K562 (cell line): Measurements from ENCODE around the gene EIF3I. TPM values are rescaled to one million over a fixed set of nuclear protein-coding genes. Genes with fewer than 3 reads are reported as not detected.
A peak's percentile ranks its signal among the peaks of the same experiment; 100 is the strongest.

ENCODE experiments used
- BDP1 ChIP-seq: IDR thresholded peaks from 3 replicates; pipeline ENCODE4 v1.6.1; 2011; ENCODE audit not compliant: insufficient read length, insufficient read depth
- CBFB ChIP-seq: sonication (generic); formaldehyde crosslinking; IDR thresholded peaks from 2 replicates; pipeline ENCODE4 v1.4.0; 2020; ENCODE audit warnings: mild to moderate bottlenecking, missing genetic modification reagents
- CEBPB ChIP-seq: fragments of 450-650 bp; IDR thresholded peaks from 2 replicates; pipeline ENCODE4 v1.6.1; 2016; ENCODE audit warnings: missing genetic modification characterization, missing compliant biosample characterization
- ETV5 ChIP-seq: sonication (generic); formaldehyde crosslinking; IDR thresholded peaks from 2 replicates; pipeline ENCODE4 v1.4.0; 2020; ENCODE audit warnings: low read depth, mild to moderate bottlenecking, missing genetic modification reagents
- FOXA3 ChIP-seq, 2 experiments: fragments of 450-650 bp in 1 of 2; sonication (generic) in 1 of 2; formaldehyde crosslinking; IDR thresholded peaks in 1 of 2; conservative IDR thresholded peaks in 1 of 2; 2 replicates each; pipeline versions ENCODE4 v1.4.0 to v1.8.0; 2020 to 2022; ENCODE audit warnings: mild to moderate bottlenecking in 2 of 2, missing genetic modification reagents in 1 of 2
- FOXM1 ChIP-seq, 2 experiments: fragments of 450-650 bp in 1 of 2; sonication (generic) in 1 of 2; formaldehyde crosslinking in 1 of 2; IDR thresholded peaks; 2 replicates each; pipeline versions ENCODE4 v1.6.1 to v1.9.0; 2017 to 2022; ENCODE audit warnings: low read depth in 2 of 2, mild to moderate bottlenecking in 2 of 2, missing genetic modification reagents in 1 of 2, moderate library complexity in 1 of 2
- TEAD4 ChIP-seq, 2 experiments: sonication (generic) in 1 of 2; formaldehyde crosslinking in 1 of 2; IDR thresholded peaks; 2 replicates each; pipeline versions ENCODE4 v1.6.1 to v1.8.0; 2012 to 2022; ENCODE audit warnings: borderline replicate concordance in 1 of 2, inconsistent platforms in 1 of 2, low read length in 1 of 2, mild to moderate bottlenecking in 1 of 2, missing genetic modification reagents in 1 of 2
- THRA ChIP-seq: fragments of 450-650 bp; IDR thresholded peaks from 2 replicates; pipeline ENCODE4 v1.6.1; 2017; ENCODE audit warnings: mild to moderate bottlenecking, moderate library complexity
- ZNF12 ChIP-seq: sonication (generic); formaldehyde crosslinking; IDR thresholded peaks from 2 replicates; pipeline ENCODE4 v1.4.0; 2020; ENCODE audit warnings: mild to moderate bottlenecking, missing genetic modification reagents
- ZNF551 ChIP-seq: fragments of 250-450 bp; sonication (Bioruptor Pico); IDR thresholded peaks from 2 replicates; pipeline ENCODE4 v1.5.0; 2021; ENCODE audit warnings: mild to moderate bottlenecking, moderate library complexity
- ZNF609 ChIP-seq: sonication (generic); formaldehyde crosslinking; IDR thresholded peaks from 2 replicates; pipeline ENCODE4 v1.8.1; 2023; ENCODE audit warnings: missing genetic modification reagents, mild to moderate bottlenecking, borderline replicate concordance
- ZNF644 ChIP-seq: fragments of 200-800 bp; sonication (Bioruptor generic); IDR thresholded peaks from 2 replicates; pipeline ENCODE4 v1.6.1; 2016; ENCODE audit warnings: low read depth, missing genetic modification characterization, missing compliant biosample characterization
- polyA plus RNA-seq, 8 experiments: library from polyadenylated mRNA; depleted of rRNA in 4 of 8; stranded (reverse) in 5 of 8; unstranded in 3 of 8; fragments of >200 nt; fragmentation: Nextera tagmentation in 2 of 8; fragmentation: Illumina TruSeq in 1 of 8; extraction: Ambion mirVana in 2 of 8; extraction: Trizol in 1 of 8; gene quantifications; 2 replicates each; pipeline versions ENCODE4 v1.2.1 to v1.2.3, GENCODE V29; 2011 to 2014; ENCODE audit warnings: inconsistent platforms in 1 of 8, missing spikeins in 1 of 8
- total RNA-seq, 7 experiments: library from RNA; depleted of rRNA in 6 of 7; stranded (reverse); fragments of >200 nt in 6 of 7; fragmentation: Illumina TruSeq in 2 of 7; extraction: Trizol in 2 of 7; gene quantifications; 2 replicates each; pipeline versions ENCODE4 v1.2.1 to v1.2.3, GENCODE V29; 2011 to 2021; ENCODE audit warnings: low replicate concordance in 1 of 7
- TF ChIP-seq, protein P1 (sequence below): fragments of 450-650 bp; IDR thresholded peaks from 2 replicates; pipeline ENCODE4 v1.7.0; 2016; ENCODE audit warnings: borderline replicate concordance

Gene EIF3I
- total and polyA plus RNA-seq, 9 of the 15 experiments (the other 6 are each of a cell fraction or from before 2014, with no cell fraction given) = 414 to 1,526 (median 635) TPM

GRCh38 chr1:32205401-32206370 lies 16.5 kb upstream of the EIF3I start, which contains the start of gene IQCC (continued):
- TF ChIP-seq FOXA3 (CRISPR knock-in tag; conservative IDR thresholded peaks at IDR 0.05 in 1 of 2, IDR thresholded peaks at IDR 0.05 in 1 of 2) (peak in 1 of 2 experiments; percentile 64; a peak in 1 of 4 replicates), TEAD4 (IDR thresholded peaks at IDR 0.05; ENCODE audit: low read length) (no peak), TEAD4 (CRISPR knock-in tag; IDR thresholded peaks at IDR 0.05; ENCODE audit: borderline replicate concordance) (no peak; the same call in 1 of the 2 replicates), FOXM1 (IDR thresholded peaks at IDR 0.05; ENCODE audit: low read depth) (no peak), FOXM1 (CRISPR knock-in tag; IDR thresholded peaks at IDR 0.05; ENCODE audit: low read depth) (peak; percentile 76; the same call in 1 of the 2 replicates), BDP1 (no peak), ZNF12 (CRISPR knock-in tag) (no peak), CEBPB (tag) (no peak), THRA (no peak), ZNF609 (no peak), ZNF551 (CRISPR knock-in tag) (no peak), ETV5 (CRISPR knock-in tag) (no peak), ZNF644 (no peak), CBFB (peak; percentile 58; the same call in 1 of the 2 replicates)
- TF ChIP-seq, protein P1, sequence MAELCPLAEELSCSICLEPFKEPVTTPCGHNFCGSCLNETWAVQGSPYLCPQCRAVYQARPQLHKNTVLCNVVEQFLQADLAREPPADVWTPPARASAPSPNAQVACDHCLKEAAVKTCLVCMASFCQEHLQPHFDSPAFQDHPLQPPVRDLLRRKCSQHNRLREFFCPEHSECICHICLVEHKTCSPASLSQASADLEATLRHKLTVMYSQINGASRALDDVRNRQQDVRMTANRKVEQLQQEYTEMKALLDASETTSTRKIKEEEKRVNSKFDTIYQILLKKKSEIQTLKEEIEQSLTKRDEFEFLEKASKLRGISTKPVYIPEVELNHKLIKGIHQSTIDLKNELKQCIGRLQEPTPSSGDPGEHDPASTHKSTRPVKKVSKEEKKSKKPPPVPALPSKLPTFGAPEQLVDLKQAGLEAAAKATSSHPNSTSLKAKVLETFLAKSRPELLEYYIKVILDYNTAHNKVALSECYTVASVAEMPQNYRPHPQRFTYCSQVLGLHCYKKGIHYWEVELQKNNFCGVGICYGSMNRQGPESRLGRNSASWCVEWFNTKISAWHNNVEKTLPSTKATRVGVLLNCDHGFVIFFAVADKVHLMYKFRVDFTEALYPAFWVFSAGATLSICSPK = no peak
